ENCODE results near the gene SAG.

DNA sequence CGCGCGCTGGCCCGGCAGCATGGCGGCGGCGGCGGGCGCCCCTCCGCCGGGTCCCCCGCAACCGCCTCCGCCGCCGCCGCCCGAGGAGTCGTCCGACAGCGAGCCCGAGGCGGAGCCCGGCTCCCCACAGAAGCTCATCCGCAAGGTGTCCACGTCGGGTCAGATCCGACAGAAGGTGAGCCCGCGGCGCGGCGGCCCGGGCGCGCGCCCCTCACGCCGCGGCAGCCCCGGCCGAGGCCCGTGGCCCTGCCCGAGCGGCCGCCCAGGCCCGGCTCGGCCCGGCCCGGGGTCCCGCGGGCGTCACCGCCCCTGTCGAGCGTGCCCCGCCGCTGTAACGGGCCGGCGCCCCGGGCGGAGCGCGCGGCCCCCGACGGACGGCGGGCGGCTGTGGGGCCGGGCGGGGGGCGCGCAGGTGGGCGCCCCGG lies 46.9 kb downstream of the SAG start:
- TF ChIP-seq, protein P1, sequence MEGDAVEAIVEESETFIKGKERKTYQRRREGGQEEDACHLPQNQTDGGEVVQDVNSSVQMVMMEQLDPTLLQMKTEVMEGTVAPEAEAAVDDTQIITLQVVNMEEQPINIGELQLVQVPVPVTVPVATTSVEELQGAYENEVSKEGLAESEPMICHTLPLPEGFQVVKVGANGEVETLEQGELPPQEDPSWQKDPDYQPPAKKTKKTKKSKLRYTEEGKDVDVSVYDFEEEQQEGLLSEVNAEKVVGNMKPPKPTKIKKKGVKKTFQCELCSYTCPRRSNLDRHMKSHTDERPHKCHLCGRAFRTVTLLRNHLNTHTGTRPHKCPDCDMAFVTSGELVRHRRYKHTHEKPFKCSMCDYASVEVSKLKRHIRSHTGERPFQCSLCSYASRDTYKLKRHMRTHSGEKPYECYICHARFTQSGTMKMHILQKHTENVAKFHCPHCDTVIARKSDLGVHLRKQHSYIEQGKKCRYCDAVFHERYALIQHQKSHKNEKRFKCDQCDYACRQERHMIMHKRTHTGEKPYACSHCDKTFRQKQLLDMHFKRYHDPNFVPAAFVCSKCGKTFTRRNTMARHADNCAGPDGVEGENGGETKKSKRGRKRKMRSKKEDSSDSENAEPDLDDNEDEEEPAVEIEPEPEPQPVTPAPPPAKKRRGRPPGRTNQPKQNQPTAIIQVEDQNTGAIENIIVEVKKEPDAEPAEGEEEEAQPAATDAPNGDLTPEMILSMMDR (CRISPR knock-in tag; IDR thresholded peaks at IDR 0.05): no peak
- no peak for TF ChIP-seq NR2F2 (IDR thresholded peaks at IDR 0.05; ENCODE audit: borderline replicate concordance, low read depth)
- no peak for TF ChIP-seq ESRRA (CRISPR knock-in tag; IDR thresholded peaks at IDR 0.05; ENCODE audit: low read depth)
- no peak for TF ChIP-seq MAFK (conservative IDR thresholded peaks at IDR 0.05 in 1 of 2, IDR thresholded peaks at IDR 0.05 in 1 of 2; ENCODE audit: low read length in 2 of 2)
- no peak for TF ChIP-seq ETV6 (CRISPR knock-in tag; conservative IDR thresholded peaks at IDR 0.05)
- TF ChIP-seq KDM6A (CRISPR knock-in tag; IDR thresholded peaks at IDR 0.05; ENCODE audit: low read depth): no peak
- no peak for TF ChIP-seq POLR2AphosphoS5 (IDR thresholded peaks at IDR 0.05; ENCODE audit: low read depth, low read length)
- no peak for TF ChIP-seq ZNF547 (CRISPR knock-in tag; IDR thresholded peaks at IDR 0.05)
- TF ChIP-seq ZNF562 (CRISPR knock-in tag; IDR thresholded peaks at IDR 0.05; ENCODE audit: borderline replicate concordance): no peak
- no peak for TF ChIP-seq HMGA1 (CRISPR knock-in tag; conservative IDR thresholded peaks at IDR 0.05)
- no peak for TF ChIP-seq RNF2 (conservative IDR thresholded peaks at IDR 0.05; ENCODE audit: low read depth)
- TF ChIP-seq IRF2 (CRISPR knock-in tag; IDR thresholded peaks at IDR 0.05): no peak
